Panc1 (cell line): ENCODE results near the gene ADAT3.

Source experiments
- POLR2AphosphoS5 ChIP-seq: IDR thresholded peaks from 2 replicates; pipeline ENCODE4 v1.6.1; 2012; ENCODE audit warnings: mild to moderate bottlenecking, low read depth, low read length, moderate library complexity
- TCF7L2 ChIP-seq: IDR thresholded peaks from 2 replicates; pipeline ENCODE4 v1.6.1; 2011; ENCODE audit warnings: mild to moderate bottlenecking, low read depth, low read length, inconsistent platforms
- TF ChIP-seq, protein P1 (sequence below): fragments of 450-650 bp; IDR thresholded peaks from 2 replicates; pipeline ENCODE4 v1.5.1; 2017; ENCODE audit warnings: mild to moderate bottlenecking
- TF ChIP-seq, protein P2 (sequence below), 2 experiments: IDR thresholded peaks; 2 replicates each; pipeline ENCODE4 v1.6.1; 2011 to 2012; ENCODE audit warnings: low read depth in 2 of 2, control low read depth in 1 of 2, low read length in 1 of 2, mild to moderate bottlenecking in 1 of 2, moderate library complexity in 1 of 2; ENCODE audit not compliant: insufficient read depth in 1 of 2

DNA sequence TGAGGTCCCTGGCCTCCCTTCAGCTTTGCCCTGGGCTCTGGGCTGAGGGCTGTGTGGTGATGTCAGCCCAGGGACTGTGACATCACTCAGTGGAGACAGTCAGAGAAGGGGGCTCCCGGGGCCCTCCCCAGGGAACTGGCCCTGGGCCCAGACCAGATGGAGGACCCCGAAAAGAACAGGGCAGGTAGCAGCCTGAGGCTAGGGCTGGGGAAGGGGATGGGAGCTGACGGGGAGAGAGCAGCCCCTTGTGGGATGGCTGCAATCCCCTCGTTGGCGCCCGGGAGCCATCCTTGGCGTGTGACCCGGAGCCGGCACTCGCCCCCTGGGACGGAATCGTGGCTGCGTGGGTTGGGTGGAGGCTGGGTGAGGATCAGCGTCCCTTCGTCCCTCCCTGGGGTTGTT, 49.3 kb downstream of the ADAT3 start:
- TF ChIP-seq, protein P1, sequence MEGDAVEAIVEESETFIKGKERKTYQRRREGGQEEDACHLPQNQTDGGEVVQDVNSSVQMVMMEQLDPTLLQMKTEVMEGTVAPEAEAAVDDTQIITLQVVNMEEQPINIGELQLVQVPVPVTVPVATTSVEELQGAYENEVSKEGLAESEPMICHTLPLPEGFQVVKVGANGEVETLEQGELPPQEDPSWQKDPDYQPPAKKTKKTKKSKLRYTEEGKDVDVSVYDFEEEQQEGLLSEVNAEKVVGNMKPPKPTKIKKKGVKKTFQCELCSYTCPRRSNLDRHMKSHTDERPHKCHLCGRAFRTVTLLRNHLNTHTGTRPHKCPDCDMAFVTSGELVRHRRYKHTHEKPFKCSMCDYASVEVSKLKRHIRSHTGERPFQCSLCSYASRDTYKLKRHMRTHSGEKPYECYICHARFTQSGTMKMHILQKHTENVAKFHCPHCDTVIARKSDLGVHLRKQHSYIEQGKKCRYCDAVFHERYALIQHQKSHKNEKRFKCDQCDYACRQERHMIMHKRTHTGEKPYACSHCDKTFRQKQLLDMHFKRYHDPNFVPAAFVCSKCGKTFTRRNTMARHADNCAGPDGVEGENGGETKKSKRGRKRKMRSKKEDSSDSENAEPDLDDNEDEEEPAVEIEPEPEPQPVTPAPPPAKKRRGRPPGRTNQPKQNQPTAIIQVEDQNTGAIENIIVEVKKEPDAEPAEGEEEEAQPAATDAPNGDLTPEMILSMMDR, result no peak
- no peak for TF ChIP-seq TCF7L2
- TF ChIP-seq, protein P2, sequence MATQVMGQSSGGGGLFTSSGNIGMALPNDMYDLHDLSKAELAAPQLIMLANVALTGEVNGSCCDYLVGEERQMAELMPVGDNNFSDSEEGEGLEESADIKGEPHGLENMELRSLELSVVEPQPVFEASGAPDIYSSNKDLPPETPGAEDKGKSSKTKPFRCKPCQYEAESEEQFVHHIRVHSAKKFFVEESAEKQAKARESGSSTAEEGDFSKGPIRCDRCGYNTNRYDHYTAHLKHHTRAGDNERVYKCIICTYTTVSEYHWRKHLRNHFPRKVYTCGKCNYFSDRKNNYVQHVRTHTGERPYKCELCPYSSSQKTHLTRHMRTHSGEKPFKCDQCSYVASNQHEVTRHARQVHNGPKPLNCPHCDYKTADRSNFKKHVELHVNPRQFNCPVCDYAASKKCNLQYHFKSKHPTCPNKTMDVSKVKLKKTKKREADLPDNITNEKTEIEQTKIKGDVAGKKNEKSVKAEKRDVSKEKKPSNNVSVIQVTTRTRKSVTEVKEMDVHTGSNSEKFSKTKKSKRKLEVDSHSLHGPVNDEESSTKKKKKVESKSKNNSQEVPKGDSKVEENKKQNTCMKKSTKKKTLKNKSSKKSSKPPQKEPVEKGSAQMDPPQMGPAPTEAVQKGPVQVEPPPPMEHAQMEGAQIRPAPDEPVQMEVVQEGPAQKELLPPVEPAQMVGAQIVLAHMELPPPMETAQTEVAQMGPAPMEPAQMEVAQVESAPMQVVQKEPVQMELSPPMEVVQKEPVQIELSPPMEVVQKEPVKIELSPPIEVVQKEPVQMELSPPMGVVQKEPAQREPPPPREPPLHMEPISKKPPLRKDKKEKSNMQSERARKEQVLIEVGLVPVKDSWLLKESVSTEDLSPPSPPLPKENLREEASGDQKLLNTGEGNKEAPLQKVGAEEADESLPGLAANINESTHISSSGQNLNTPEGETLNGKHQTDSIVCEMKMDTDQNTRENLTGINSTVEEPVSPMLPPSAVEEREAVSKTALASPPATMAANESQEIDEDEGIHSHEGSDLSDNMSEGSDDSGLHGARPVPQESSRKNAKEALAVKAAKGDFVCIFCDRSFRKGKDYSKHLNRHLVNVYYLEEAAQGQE (IDR thresholded peaks at IDR 0.05; ENCODE audit: insufficient read depth in 1 of 2, low read depth in 2 of 2, low read length in 1 of 2), result no peak
- TF ChIP-seq POLR2AphosphoS5, result no peak
